HG03060 (cell line): ENCODE measurements around the gene LYPD1.
"Not testable (repeated sequence)": the region's sequence is repeated elsewhere in the genome, so short reads cannot be mapped to it uniquely, and the experiment has no call there.

ENCODE experiments used
- ATAC-seq: cut with Tn5 transposase; IDR thresholded peaks from one replicate; pipeline ENCODE4 v1.9.1; 2021; ENCODE audit warnings: low read depth, moderate number of reproducible peaks; ENCODE audit not compliant: unreplicated experiment

Gene LYPD1, protein sequence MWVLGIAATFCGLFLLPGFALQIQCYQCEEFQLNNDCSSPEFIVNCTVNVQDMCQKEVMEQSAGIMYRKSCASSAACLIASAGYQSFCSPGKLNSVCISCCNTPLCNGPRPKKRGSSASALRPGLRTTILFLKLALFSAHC

DNA sequence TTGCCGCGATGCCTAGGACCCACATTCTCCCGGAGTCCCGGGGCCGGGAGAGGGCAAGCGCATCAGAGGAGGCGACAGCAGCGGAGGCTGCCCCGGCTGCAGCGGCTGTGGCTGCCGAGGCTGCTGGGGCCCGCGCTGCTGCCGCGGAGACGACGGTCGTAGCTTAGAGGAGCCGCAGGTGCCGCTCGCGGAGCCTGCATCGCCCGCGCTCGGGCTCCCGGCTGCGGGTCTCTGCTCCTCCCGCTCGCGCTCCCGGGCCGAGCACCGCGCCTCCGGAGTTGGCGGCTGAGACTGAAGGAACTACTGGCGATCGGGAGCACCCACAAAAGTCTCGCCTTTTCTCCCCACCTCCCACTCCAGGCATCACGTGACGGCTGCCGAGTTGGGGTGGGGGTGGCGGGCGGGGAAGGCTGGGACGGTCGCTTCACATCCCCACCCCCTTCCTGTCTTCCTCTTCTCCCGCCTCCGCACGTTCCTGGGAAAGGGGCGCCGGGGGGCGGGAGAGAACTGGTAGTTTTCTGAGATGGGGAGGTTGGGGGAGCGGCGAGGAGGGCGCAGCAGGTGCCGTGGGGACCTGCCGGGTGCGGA, at the start of gene LYPD1:
Gene LYPD1, minus strand, starts transcription at position 298 of the 588 bp plus-strand sequence. Its CDS starts 273 bp downstream, at position 25.
- ATAC-seq, result no peak

DNA sequence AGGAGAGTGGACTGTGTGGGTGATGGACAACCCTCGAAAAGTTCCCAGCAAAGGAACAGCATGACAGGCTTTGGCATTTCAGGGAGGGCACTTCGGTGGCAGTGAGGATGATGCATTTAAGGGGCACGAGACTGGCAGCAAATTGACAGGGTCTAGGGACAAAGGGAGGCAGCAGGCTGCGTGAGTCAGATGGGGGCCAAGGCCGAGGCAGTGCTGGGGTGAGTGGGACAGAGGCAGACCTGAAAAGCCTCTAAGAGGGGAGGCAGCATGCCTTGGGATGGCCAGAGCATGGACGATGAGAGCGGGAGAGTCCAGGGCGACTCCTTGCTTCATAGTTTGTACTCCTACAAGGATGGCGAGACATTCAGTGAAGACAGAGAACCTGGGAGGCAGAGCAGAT, 49.5 kb upstream of the LYPD1 start:
- ATAC-seq, result no peak

DNA sequence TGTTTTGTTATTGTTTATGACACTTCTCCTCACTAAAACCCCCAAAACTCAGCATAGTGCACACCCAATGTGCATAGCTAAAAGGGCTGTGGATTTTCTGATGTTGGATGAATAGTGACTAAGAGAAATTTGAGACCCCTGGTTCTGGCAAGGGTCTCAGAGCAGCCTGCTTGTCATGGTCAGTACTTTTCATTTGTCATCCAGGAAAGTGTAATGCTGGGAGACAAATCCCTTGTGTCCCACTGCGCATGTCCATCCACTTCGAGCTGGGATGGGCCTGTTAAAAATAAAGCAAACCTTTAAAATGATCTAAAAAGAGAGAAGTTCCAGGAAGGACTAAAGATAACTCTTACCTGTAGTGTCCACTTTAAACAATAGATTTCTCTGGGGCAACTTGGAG, 46.9 kb upstream of the LYPD1 start:
- ATAC-seq, result no peak

DNA sequence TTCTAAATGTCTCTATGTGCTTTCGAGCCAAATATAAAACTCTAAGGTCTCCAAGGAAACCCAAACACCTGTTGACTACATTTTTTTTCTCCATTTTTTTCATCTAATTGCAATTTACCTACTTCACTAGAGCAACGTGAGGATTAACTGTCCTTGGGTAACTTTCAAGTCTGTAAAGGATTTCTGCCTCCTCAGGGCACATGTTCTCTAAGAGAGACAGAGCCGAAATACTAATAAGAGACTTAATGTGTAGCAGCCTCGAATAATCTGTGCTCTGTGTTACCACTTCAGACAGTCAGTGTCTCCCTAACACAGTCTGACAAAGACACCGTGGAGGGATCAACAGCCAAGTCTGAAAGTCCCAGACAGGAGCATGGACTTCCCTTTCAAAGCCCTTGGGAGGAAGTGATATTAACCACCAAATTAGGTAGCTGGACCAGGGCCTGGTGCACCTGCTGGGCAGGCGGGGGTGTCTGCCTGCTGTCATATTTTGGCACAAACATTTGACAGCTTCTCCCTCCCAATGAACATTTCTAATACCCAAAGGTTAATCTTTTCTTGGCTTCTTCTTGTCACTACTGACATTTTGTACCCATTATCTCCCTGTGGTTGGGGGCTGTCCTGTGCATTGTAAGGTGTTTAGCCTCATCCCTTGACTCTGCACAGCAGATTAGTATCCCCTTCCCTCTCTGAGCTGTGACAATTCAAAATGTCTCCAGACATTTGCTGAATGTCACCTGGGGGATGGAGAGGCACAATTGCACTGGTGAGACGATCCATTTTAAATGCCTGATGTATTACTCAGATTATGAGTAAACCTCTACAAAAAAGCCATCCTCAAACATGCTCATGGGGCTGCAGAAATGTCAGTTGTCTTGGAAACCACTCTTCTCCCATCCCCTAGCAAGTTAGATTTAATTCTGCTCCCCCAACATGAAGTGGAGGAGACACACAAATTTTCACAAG, 45.7 kb upstream of the LYPD1 start:
- ATAC-seq, result no peak

DNA sequence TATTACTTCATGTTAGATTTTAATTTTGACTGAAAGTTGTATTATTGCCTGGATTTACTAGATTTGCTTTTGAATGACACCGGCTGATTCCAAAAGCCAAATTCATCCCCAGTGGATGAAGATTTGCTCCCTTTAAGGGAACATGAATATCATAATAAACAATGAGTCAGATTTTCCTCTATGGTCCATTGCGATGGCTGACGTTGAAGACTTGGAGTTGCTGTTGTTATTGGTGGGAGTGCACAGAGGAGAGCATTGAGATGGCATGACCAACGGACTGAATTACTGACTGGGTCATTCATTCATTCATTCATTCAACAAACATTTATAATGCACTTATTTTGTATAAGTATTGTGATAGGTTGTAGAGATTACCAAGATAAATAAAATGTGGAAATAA, 33.4 kb upstream of the LYPD1 start:
- ATAC-seq, result no peak

DNA sequence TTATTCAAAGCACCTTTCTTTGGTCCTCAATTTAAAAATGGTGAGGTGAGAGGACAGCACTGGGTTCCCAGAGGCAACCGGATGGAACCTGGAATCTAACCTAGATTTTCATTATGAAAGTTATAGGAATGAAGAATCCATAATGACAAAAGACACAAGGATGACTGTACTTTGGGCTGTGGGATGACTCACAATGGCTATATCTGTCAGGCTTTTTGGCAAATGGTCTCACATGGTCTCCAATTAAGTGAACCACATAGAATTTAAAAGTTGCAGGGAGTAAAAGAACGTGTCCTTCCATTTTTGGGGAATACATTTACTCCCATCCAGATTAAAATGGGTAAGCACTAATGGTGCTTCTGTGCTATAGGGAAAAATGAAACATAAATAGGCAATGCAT, 31.8 kb upstream of the LYPD1 start:
- no peak for ATAC-seq

DNA sequence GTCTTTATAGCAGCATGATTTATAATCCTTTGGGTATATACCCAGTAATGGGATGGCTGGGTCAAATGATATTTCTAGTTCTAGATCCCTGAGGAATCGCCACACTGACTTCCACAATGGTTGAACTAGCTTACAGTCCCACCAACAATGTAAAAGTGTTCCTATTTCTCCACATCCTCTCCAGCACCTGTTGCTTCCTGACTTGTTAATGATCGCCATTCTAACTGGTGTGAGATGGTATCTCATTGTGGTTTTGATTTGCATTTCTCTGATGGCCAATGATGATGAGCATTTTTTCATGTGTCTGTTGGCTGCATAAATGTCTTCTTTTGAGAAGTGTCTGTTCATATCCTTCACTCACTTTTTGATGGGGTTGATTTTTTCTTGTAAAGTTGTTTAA, 29.8 kb upstream of the LYPD1 start:
- ATAC-seq, result not testable (repeated sequence)

DNA sequence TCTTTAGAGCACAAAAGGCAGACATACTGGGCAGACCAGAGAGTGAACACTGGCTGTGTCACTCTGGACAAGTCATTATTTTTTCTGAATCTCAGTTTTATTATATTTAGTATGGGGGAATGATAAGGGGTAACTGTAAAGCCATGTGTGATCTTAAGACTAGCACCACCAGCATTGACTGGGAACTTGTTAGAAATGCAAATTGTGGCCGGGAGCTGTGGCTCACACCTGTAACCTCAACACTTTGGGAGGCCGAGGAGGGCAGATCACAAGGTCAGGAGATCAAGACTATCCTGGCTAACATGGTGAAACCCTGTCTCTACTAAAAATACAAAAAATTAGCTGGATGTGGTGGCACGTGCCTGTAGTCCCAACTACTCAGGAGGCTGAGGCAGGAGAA, 28.3 kb upstream of the LYPD1 start:
- not testable (repeated sequence) for ATAC-seq

DNA sequence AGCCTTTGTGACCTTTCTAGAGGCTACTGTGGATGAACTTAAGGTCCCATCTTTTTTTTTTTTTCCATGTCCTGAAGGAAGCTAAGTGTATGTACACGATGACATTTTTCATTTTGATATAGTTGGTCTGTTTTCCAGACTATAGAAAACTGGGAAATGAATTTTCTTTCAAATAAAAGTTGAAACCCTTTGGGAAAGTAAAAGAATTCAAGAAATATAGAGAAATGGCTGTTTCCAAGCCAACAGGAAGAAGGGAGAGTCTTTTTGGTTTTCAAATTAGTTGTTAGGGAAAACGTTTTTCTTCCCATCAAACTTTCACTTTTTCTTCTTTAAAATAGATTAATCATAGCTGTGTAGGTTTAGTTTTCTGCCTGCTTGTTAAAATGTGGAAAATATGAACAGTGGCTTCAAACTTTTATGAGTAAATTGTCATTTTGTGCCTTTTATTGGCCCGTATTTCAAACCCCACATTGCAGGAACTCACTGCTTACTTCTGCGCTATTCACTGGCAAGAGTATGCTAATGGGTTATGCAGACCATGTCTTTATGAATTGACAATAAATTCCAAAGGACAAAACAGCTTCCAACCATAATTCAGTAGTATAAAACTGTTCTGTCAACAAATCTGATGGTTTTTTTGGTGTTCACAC, 27.7 kb upstream of the LYPD1 start:
- no peak for ATAC-seq

DNA sequence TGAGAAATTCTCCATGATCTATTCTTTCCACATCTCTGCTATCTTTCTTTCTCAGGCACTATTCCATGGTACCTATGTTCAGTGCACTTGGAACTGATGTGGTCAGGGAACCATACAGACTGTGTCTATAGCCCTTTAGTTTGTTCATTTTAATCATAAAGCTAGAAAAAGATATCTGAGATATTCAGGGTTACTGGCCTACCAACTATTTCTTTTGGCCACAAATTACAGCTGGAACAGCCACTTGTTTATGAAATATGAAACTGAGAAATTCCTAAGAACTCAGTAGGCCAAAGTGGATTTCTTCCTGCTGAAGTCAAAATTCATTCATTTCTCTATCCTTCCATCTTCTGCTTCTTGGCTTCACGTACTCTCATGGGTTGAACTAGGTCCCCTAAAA, 22.8 kb upstream of the LYPD1 start:
- no peak for ATAC-seq

DNA sequence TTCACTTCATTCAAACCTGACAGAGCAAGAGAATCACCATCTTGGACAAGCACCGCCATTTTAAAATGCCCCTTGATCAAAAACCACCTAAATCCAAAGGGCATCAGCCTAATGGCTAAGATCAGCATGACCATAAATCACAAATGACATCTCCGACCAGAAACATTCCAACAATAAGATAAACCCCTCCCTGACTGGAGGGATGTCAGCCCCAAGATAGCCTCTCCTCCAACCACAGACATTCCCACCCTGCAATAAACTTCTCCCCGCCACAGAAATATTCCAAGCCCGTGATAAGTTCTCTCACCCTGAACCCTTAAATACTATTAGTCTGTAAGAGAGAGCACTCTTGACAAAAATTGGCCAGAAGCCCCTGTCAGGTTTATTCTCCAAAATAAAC, 21.6 kb upstream of the LYPD1 start:
- ATAC-seq, result no peak

DNA sequence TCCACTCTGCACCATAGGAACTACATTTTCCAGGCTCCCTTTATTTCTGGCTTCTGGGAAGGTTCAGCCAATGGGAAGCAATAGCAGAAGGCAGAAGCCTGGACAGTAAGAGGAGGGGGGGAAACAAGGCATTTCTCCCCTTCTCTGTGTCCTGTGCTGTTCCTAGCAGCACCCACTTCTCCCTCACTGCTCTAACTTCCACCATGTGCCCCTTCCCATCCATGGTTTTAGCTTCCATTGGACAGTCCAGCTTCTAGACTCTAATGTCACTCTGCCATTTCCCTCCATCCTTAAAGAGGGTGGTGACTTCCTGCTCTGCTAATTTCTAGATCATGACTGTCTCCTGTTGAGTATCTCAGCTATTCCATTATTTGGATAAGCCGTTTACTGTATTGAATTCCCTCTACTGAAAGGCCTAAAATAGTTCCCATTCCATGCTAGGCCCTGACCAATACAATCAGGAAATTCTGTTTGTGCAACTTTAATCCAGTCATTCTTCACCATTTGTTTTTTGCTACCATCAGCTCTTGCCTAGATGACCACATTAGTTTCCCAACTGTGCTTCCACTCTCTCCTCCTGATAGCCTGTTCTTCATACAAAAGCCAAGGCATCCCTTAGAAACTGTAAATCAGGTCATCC, 20.8 kb upstream of the LYPD1 start:
- ATAC-seq, result no peak

DNA sequence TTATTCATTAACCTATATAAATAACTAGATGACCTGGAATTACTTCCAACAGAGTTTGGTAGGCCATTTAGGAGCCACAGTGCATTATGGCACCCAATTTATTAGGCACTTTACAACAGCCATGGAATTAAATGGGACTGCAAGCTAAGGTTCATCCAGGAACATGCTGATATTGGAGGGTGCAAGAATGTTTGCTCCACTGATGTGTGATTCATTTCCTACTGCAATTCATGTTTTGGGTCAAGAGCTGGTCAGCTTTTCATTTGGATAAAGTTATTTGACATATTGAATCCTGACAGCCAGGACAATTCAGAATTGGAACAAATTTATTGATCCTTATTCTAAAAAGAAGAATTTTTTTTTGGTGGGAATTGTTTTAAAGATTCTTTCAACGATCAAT, 11.8 kb upstream of the LYPD1 start:
- no peak for ATAC-seq

DNA sequence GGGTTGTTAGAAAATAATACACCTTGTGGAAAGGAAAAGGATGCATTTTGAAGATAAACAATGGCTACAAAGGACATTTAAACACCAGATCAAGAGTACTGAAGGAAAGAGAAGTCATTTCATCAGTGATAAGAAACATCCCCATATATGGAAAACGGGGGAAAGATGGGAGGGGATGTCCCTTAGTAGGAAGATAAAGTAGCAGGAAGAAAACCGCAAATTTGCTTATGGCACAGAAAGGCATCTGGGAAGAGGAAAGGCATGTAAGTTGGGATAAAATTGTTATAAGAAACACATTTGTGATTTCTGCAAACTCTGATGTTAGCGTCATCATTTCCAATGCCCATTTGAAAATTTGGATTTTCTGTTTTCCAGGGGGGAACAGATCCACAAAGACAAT, 10.5 kb upstream of the LYPD1 start:
- ATAC-seq, result no peak

DNA sequence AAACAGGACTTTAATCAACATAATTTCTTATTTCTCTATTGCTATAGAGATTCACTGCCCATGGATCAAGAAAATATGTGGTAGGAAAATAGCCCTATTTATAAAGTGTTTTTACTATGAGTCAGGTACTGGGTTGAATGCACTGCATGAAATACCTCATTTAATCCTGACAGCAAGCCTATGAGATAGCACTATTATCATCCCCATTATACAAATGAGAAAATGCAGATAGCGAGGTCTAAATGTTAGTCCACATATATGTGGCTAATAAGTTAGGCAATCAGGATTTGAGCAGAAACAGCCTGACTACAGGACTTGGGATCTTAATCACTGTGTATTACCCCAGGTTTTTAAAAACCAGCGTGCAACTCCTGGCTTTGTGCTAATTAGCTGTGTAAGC, 8.5 kb upstream of the LYPD1 start:
- no peak for ATAC-seq

DNA sequence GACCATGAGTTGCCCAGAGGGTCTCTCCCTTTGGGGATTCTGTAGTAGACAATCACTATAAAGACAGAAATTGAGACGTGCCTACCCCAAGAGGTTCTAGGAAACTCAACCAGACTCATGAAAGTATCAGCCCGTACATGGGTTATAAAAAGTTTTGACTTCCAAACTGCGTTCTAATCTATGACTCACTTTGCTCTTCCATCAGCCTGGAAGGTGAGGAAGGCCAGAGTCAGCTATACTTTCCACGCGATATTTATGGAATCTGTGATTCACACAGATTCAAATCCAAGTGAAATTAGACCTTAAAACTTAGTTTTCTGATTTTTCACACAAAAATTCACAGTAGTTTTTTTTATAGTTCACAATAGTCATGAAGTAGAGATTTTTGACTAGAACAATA, 7.7 kb upstream of the LYPD1 start:
- ATAC-seq, result no peak

DNA sequence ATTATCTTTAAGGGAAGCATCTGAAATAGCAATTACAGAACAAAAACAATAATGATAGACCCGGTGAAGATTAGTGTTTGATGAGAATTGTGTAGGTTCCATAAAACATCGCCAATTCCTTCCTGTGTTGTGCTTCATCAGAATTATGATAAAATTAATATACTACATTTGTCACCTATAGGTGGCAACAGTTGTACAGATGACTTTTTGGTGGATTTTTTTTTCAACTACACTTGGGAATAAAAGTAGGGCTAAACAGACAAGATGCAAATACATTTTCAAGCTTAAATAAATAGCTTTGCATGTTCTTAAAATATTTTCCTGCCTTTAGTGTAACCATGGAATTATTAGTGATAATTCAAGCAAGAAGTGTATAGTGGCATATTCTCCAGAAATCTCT, 7.0 kb upstream of the LYPD1 start:
- ATAC-seq, result no peak

DNA sequence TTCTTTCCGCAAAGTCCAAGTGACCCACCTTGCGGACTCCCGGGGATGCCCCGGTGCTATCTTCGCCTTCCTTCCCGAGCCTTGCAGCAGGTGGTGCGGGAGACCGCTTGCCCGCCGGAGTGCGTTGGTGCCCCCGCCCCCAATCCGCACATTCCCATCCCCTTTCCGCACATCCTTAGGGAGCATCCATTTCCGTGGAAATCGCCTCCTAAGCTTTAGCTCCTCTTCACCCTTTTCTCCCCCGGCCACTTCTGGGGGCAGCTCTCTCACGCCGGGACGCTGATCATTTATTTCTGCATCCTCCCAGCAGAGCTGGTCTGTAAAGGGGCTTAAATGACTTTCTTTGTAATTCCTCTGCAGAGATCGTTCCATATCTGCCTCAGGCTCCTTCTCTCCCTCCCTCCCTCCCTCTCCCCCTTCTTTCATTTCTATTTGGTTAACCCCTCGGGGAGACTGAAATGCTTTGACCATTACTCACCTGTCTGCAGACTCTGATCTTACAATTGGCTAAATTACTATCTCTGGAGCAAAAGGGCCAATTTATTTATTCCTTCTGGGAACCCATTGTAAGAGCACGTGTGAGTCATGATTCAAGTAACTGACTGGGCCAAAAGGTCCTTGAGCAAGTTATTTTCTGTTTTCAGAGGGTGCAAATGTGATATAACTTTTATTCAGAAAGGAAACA, 1.3 kb upstream of the LYPD1 start:
- no peak for ATAC-seq

DNA sequence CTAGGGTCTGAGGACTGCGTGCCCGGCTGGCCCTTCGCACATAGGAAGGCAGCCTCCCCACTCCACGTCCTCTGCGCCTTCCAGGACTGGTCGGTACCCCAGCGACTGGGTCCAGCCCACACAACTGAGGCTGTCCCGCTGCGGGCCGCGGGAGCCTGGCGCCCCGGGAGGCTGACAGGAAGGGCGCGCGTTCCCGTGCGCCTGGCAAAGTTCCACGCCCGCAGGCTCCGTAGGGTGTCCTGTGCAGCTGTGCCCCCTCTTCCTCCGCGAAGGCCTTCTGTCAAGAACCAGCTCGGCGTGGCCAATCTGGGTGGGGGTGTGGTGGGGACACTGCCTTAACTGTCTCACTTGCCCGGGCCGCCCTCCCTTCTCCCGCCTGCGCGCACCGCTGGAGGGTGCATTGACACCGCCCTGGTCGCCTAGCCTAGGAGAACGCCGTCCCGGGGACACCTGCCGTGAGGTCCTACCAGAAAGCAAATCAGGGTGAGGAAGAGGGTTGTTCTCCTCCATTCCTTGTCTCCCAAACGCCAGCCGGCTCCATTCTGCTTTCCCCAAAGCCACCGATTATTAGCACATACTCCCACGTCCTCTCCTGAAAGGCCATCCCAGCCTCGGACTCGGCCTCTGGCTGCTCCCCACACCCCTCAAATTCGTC, 618 bp upstream of the LYPD1 start:
- ATAC-seq, result no peak
